ENCODE measurements around the gene CDC42BPA. TPM values are rescaled to one million over a fixed set of nuclear protein-coding genes. Genes with fewer than 3 reads are reported as not detected.

Gene CDC42BPA
- total and polyA plus RNA-seq, 11 donors = 9.8 to 33.8 (median 29.7) TPM

GRCh38 chr1:226991920-226992319, 326.4 kb downstream of the CDC42BPA start:
- Histone ChIP-seq H3K4me3 (no peak overlapping the region), H3K27me3 (no peaks in the 10 kb centered on the region), H3K36me3 (peaks cover 0 to 47% (median 27%) of the 10 kb centered on the region in 9 donors), H3K27ac (no peak overlapping the region), H3K9me3 (no peaks in the 10 kb centered on the region), H3K4me1 (peaks cover 0 to 58% (median 40%) of the 10 kb centered on the region in 12 donors)
- intact Hi-C loops (cut with DNase I) = loop anchor here in 1 of 10 donors (5.0 kb wide), 1 partner anchor 80 kb away; no protein-coding TSS in a partner anchor
- 86 to 96% (median 91%) methylated on average over 4 of the region's 4 CpGs for WGBS, 4 donors
- DNase-seq (no peak), ATAC-seq (no peak)
- TF ChIP-seq POLR2A (IDR thresholded peaks at IDR 0.05) = no peak

GRCh38 chr1:226990133-226990716, 328.1 kb downstream of the CDC42BPA start:
- H3K4me1 ChIP-seq = peaks cover 0 to 75% (median 43%) of the 10 kb centered on the region in 12 donors
- intact Hi-C loops (cut with DNase I) = loop anchor here in 1 of 10 donors (5.0 kb wide), 1 partner anchor 78 kb away; no protein-coding TSS in a partner anchor

GRCh38 chr1:226989085-226989920, 329.0 kb downstream of the CDC42BPA start:
- Histone ChIP-seq H3K4me1 (peaks cover 0 to 81% (median 44%) of the 10 kb centered on the region in 12 donors), H3K36me3 (peaks cover 0 to 61% (median 42%) of the 10 kb centered on the region in 9 donors), H3K4me3 (no peak overlapping the region), H3K27me3 (no peaks in the 10 kb centered on the region), H3K9me3 (no peaks in the 10 kb centered on the region), H3K27ac (peak overlapping the region in 8 of 12 donors; percentile 41 to 94 (median 56))
- TF ChIP-seq POLR2A (IDR thresholded peaks at IDR 0.05) = no peak
- TF ChIP-seq CTCF (IDR thresholded peaks at IDR 0.05) = no peak
- 60 to 72% (median 66%) methylated on average over 12 of the region's 12 CpGs for WGBS, 4 donors
- intact Hi-C loops (cut with DNase I) = loop anchor here in 4 of 10 donors (5.0 kb wide), 4 partner anchors 47 to 77 kb away; partner anchors contain the start of gene COQ8A (in 1 of the 4)
- ATAC-seq = no peak
- DNase-seq = no peak

More at GRCh38 chr1:226990133-226990716, 328.1 kb downstream of the CDC42BPA start:
- Histone ChIP-seq H3K27ac (peak overlapping the region in 10 of 12 donors; percentile 9 to 94 (median 56)), H3K27me3 (no peaks in the 10 kb centered on the region), H3K9me3 (no peaks in the 10 kb centered on the region), H3K36me3 (peaks cover 0 to 61% (median 37%) of the 10 kb centered on the region in 9 donors), H3K4me3 (no peak overlapping the region)
- DNase-seq = peak in 2 of 5 donors; percentile 18 to 38
- TF ChIP-seq POLR2A (IDR thresholded peaks at IDR 0.05) (no peak), CTCF (IDR thresholded peaks at IDR 0.05) (no peak)
- WGBS, 4 donors = 47 to 69% (median 52%) methylated on average over 10 of the region's 10 CpGs
- peak in 3 of 4 donors; percentile 19 to 37 (median 26) for ATAC-seq

- TF ChIP-seq POLR2A (IDR thresholded peaks at IDR 0.05) (no peak), CTCF (IDR thresholded peaks at IDR 0.05) (no peak)
- WGBS, 4 donors = 30 to 60% (median 50%) methylated on average over 3 of the region's 3 CpGs
- Histone ChIP-seq H3K36me3 (peaks cover 0 to 58% (median 39%) of the 10 kb centered on the region in 9 donors), H3K4me1 (peaks cover 0 to 80% (median 43%) of the 10 kb centered on the region in 12 donors), H3K9me3 (no peaks in the 10 kb centered on the region), H3K27me3 (no peaks in the 10 kb centered on the region), H3K27ac (peak overlapping the region in 9 of 12 donors; percentile 23 to 94 (median 49)), H3K4me3 (no peak overlapping the region)
- DNase-seq (peak in 1 of 5 donors; percentile 25), ATAC-seq (no peak)
- intact Hi-C loops (cut with DNase I) = loop anchor here in 4 of 10 donors (5.0 kb wide), 4 partner anchors 46 to 76 kb away; partner anchors contain the start of gene COQ8A (in 1 of the 4)
Measured at GRCh38 chr1:226988334-226988666, 330.0 kb downstream of the CDC42BPA start.
